ENCODE measurements around the gene MYO5A. TPM values are rescaled to one million over a fixed set of nuclear protein-coding genes. Genes with fewer than 3 reads are reported as not detected.

The MYO5A gene
- total RNA-seq, 1 donor = 54.3 TPM

DNA sequence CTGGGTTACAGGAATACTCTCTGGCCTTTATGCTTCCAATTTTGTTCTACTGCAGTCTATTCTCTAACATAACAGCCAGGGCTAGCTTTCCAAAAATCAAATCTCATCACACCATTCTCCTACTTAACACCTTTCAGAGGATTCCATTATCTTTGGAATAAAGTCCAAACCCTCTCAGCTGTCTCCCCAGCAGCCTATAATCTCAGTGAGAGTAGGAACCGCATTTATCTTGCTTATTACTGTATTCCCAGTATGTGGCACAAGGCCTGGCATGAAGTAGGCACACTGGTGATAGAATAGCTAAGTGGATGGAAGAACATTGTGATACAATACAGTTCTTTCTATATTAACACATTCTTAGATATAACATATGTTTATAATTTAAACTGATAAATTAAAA is 184.1 kb downstream of the MYO5A start:
- no peak overlapping the region for H3K4me2 ChIP-seq (ENCODE audit: insufficient read depth, low read length)
- H3K9me3 ChIP-seq (ENCODE audit: low read depth, low read length) = no peaks in the 10 kb centered on the region
- no peak overlapping the region for H3K4me3 ChIP-seq (ENCODE audit: insufficient read depth, low read length)
- H3K27me3 ChIP-seq (ENCODE audit: insufficient read depth, low read length) = no peaks in the 10 kb centered on the region
- H2AFZ ChIP-seq (ENCODE audit: low read length) = no peak overlapping the region
- H3K79me2 ChIP-seq (ENCODE audit: insufficient read depth, low read length) = no peaks in the 10 kb centered on the region
- no peaks in the 10 kb centered on the region for H3K4me1 ChIP-seq (ENCODE audit: insufficient read depth, low read length)
- no peaks in the 10 kb centered on the region for H4K20me1 ChIP-seq (ENCODE audit: insufficient read depth, low read length)
- no peak overlapping the region for H3K27ac ChIP-seq (ENCODE audit: low read depth, low read length)
- peaks cover 5% of the 10 kb centered on the region for H3K36me3 ChIP-seq (ENCODE audit: insufficient read depth, low read length)
- TF ChIP-seq CTCF (IDR thresholded peaks at IDR 0.05; ENCODE audit: extremely low read depth, low read depth, low read length) = no peak
- no peak for DNase-seq (ENCODE audit: insufficient read length, low spot score, missing footprints)

- H3K4me1 ChIP-seq (ENCODE audit: insufficient read depth, low read length) = no peaks in the 10 kb centered on the region
- DNase-seq (ENCODE audit: insufficient read length, low spot score, missing footprints) = no peak
- H3K4me3 ChIP-seq (ENCODE audit: insufficient read depth, low read length) = no peak overlapping the region
- H3K27me3 ChIP-seq (ENCODE audit: insufficient read depth, low read length) = no peaks in the 10 kb centered on the region
- H3K27ac ChIP-seq (ENCODE audit: low read depth, low read length) = no peak overlapping the region
- TF ChIP-seq CTCF (IDR thresholded peaks at IDR 0.05; ENCODE audit: extremely low read depth, low read depth, low read length) = no peak
- H3K36me3 ChIP-seq (ENCODE audit: insufficient read depth, low read length) = peaks cover 3% of the 10 kb centered on the region
- H2AFZ ChIP-seq (ENCODE audit: low read length) = no peak overlapping the region
- no peaks in the 10 kb centered on the region for H3K9me3 ChIP-seq (ENCODE audit: low read depth, low read length)
- no peaks in the 10 kb centered on the region for H3K79me2 ChIP-seq (ENCODE audit: insufficient read depth, low read length)
- no peak overlapping the region for H3K4me2 ChIP-seq (ENCODE audit: insufficient read depth, low read length)
- H4K20me1 ChIP-seq (ENCODE audit: insufficient read depth, low read length) = no peaks in the 10 kb centered on the region
Observed at GRCh38 chr15:52343831-52344230, 184.8 kb downstream of the MYO5A start.

DNA sequence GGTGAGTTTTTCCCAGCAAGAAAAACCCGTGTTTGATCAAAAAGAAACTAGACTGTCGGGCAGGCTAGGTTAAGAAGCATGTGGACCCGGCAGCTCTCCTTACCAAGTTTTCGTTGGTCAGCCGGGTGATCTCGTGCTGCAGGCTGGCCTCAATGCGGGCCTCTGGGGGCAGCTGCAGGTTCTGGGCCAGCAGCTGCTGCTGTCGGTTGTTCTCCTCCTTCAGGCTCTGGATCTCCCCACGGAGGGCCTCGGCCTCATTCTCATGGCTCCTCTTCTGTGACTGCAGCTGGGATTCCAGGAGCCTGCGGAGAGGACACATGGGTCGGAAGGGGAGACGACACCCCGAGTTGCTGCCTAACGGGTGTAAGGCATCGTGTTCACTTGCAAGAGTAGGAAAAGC is 188.6 kb downstream of the MYO5A start:
- H3K36me3 ChIP-seq (ENCODE audit: insufficient read depth, low read length) = peaks cover 3% of the 10 kb centered on the region
- no peaks in the 10 kb centered on the region for H3K79me2 ChIP-seq (ENCODE audit: insufficient read depth, low read length)
- TF ChIP-seq CTCF (IDR thresholded peaks at IDR 0.05; ENCODE audit: extremely low read depth, low read depth, low read length) = no peak
- H3K4me3 ChIP-seq (ENCODE audit: insufficient read depth, low read length) = no peak overlapping the region
- no peak overlapping the region for H3K4me2 ChIP-seq (ENCODE audit: insufficient read depth, low read length)
- no peak for DNase-seq (ENCODE audit: insufficient read length, low spot score, missing footprints)
- no peaks in the 10 kb centered on the region for H3K9me3 ChIP-seq (ENCODE audit: low read depth, low read length)
- H3K4me1 ChIP-seq (ENCODE audit: insufficient read depth, low read length) = peaks cover 9% of the 10 kb centered on the region
- H2AFZ ChIP-seq (ENCODE audit: low read length) = no peak overlapping the region
- no peaks in the 10 kb centered on the region for H3K27me3 ChIP-seq (ENCODE audit: insufficient read depth, low read length)
- no peaks in the 10 kb centered on the region for H4K20me1 ChIP-seq (ENCODE audit: insufficient read depth, low read length)
- no peak overlapping the region for H3K27ac ChIP-seq (ENCODE audit: low read depth, low read length)

GRCh38 chr15:52338891-52339290 is 189.8 kb downstream of the MYO5A start:
- Histone ChIP-seq H3K36me3 (ENCODE audit: insufficient read depth, low read length) (peaks cover 3% of the 10 kb centered on the region), H3K9me3 (ENCODE audit: low read depth, low read length) (no peaks in the 10 kb centered on the region), H3K4me1 (ENCODE audit: insufficient read depth, low read length) (peaks cover 19% of the 10 kb centered on the region), H2AFZ (ENCODE audit: low read length) (no peak overlapping the region), H3K4me2 (ENCODE audit: insufficient read depth, low read length) (no peak overlapping the region), H3K27ac (ENCODE audit: low read depth, low read length) (no peak overlapping the region), H3K4me3 (ENCODE audit: insufficient read depth, low read length) (no peak overlapping the region), H4K20me1 (ENCODE audit: insufficient read depth, low read length) (no peaks in the 10 kb centered on the region), H3K27me3 (ENCODE audit: insufficient read depth, low read length) (no peaks in the 10 kb centered on the region), H3K79me2 (ENCODE audit: insufficient read depth, low read length) (no peaks in the 10 kb centered on the region)
- no peak for DNase-seq (ENCODE audit: insufficient read length, low spot score, missing footprints)
- no peak for TF ChIP-seq CTCF (IDR thresholded peaks at IDR 0.05; ENCODE audit: extremely low read depth, low read depth, low read length)
